HG02885 (cell line): Measurements from ENCODE around the gene IGFLR1.

Experiments
- ATAC-seq: cut with Tn5 transposase; IDR thresholded peaks from one replicate; pipeline ENCODE4 v1.9.1; 2021; ENCODE audit warnings: mild to moderate bottlenecking; ENCODE audit not compliant: unreplicated experiment, poor library complexity

IGFLR1 gene

DNA sequence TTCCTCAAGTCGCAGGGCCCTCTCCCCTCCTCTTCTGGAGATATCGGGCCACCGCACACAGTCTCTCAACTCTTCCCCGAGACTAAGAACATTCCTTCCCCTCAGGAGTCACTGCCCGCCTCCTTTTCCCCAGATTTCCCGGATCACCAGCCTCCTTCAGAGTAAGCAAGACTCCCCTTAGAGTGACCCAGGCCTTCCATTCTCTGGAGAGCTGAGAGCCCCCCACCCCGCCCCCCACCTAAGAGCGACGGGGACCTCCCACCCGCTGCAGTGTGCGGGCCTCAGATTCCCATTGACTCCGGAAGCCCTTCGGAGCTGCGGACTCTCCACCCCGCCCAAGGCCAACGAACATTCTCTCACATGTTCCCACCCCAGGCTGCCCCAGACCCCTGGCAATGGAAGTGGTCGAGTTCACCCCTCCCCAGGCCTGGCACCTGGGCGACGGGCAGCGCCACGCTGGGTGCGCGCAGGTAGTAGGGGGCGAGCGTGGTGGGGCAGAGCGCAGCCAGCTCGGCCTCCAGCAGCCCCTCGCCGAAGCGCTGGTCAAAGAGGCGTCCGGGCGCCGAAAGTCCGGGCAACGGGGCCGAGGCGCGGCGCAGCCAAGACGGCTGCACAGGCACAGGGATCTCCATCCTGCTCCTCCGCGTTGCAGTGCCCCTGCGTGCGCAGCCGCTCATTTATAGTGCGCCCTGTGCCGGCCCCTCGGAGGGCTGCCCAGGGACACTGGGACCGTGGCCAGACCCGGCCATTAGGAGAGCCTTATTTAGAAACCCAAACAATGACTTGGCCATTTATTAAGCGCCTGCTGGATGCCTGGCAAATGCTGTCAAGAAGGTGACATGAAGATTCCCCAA, 14.4 kb upstream of the IGFLR1 start, which contains the start of gene HSPB6:
Gene HSPB6 (minus strand): TSS at position 653 of the 854 bp plus-strand sequence. CDS start 21 bp downstream, at position 632.
- no peak for ATAC-seq

DNA sequence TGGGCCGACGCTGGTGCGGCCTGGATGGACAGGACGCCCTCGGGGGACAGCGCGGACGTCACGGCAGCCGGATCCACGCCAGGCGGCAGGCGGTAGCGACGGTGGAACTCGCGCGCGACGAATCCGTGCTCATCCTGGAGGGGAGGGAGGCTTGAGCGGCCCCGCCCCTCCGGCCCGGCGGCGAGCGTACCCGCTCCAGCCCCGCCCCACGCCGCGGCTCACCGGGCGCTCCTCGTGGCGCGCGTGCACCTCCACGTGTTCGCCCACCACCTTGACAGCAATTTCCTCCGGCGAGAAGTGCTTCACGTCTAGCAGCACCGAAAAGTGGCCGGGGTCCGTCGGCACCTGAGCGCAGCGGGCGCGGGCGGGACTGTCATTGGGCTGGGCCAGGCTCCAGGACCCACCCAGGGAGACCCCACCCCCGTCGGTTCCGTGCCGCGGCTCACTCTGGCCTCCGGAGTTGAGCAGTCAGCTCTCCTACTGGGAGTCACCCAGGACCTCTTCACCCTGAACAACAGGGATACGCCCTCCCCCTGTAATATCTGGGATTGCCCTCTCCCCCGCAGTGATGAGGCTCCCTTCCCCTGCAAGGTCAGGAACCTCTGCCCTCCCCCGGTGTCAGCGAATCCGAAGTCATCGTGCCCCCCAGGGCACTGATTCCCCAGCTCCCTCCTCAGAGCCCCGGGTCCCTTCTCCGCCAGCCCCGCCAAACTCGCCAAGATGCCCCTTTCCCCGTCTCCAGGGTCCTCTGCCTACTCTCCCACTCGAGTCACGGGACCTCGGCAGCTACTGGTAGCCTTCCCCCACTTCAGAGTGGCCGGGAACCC, 13.5 kb upstream of the IGFLR1 start:
- no peak for ATAC-seq

DNA sequence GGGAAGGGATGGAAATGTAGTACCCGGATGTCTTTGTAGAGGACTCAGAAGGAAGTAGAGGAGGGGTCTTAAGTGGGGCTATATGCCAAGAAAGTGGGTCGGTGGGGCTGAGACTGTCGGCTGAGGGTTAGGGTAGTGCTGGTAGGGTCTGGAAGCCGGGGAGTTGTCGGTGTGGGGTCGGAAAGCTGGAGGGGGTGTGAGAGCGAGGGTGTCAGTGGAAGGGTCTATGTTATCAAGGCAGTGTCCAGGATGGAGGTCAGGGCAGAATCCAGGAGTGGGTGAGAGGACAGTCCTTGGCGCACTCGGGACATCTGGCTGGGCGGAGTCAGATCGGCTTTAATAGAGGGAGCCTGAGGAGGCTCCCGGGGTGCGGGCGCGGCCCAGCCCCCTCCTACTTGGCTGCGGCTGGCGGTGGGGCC, 12.9 kb upstream of the IGFLR1 start:
- ATAC-seq, result no peak

DNA sequence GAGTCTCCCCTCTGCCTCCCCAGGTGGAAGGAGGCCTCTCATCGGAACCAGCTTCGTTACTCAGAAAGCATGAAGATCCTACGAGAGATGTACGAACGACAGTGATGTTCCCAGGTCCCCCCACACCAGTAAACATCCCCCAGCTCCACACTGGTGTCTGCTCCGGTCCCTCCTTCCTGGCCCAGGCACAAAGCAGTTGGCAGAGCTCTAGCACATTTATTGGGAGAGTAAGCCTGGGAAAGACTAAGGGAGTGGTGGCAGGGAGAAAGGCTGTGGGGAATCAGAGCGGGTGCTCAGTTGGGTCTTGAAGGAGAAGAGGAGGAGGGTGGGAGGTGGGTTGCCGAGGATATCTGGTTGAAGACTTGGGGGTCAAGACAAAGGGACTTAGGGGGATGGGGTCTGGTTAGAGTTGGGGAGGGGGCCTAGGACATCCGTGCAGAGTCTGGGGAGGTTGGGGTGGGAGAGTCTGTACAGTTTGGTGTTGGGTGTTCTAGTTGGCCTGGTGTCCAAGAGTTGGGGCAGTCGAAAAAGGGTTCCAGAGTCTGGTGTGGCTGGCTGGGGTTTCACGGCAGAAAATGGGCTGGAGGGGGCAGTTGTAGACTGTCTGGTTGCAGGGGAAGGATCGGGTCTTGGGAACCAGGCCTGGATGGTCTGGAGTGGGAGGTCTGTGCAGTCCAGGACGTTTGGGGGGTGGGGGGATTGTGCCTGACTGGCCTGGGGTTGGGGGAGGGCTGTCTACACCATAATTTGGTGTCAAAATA, 12.3 kb upstream of the IGFLR1 start:
- ATAC-seq, result no peak

DNA sequence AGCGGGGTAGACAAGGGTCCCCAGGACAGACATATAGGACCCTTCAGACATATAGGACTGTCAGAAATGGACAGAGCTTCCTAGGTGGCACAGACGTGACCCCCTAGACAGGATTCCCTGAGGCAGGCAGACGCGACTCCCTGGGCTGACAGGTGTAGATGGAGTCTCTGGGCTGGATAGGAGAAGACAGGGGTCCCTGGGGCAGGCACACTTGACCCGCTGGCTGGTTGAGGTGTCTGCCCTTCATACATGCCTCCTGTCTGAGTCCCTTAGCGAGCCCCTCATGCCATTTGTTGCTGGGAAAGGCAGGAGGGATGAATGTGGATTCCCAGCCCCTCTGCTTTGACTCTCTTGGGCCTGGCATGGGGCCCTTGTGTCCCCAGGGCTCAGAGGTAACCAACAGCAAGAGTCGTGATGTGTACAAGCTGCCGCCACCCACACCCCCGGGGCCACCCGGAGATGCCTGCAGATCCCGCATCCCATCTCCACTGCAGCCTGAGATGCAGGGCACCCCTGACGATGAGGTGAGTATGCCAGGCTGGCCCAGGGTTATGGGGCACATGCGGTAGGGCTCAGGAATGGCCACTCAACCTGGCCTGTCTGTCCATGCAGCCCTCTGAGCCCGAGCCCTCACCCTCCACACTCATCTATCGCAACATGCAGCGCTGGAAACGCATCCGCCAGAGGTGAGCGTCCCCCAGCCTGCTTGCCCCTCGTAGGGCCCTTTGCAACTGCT, 11.6 kb upstream of the IGFLR1 start:
- ATAC-seq, result no peak

DNA sequence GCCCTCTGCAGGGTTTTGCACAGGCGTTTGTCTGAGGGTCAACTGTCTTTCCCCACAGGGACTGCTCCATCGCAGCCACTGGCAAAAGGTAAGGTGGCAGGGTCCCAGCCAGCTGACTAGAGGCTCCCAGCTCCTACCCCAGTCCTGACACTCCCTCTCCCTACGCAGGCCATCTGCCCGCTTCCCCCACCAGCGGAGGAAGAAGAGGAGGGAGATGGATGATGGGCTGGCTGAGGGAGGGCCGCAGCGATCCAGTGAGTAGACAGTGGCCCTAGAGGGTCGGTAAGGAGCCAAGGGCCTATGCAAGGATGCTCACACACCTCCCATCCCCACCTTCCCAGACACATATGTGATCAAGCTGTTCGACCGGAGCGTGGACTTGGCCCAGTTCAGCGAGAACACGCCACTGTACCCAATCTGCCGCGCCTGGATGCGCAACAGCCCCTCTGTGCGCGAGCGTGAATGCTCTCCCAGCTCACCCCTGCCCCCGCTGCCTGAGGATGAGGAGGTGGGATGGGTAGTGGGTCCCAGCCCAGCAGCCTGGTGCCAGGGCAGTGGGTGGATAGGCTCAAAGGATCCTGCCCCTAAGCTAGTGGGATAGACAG, 10.6 kb upstream of the IGFLR1 start:
- no peak for ATAC-seq

DNA sequence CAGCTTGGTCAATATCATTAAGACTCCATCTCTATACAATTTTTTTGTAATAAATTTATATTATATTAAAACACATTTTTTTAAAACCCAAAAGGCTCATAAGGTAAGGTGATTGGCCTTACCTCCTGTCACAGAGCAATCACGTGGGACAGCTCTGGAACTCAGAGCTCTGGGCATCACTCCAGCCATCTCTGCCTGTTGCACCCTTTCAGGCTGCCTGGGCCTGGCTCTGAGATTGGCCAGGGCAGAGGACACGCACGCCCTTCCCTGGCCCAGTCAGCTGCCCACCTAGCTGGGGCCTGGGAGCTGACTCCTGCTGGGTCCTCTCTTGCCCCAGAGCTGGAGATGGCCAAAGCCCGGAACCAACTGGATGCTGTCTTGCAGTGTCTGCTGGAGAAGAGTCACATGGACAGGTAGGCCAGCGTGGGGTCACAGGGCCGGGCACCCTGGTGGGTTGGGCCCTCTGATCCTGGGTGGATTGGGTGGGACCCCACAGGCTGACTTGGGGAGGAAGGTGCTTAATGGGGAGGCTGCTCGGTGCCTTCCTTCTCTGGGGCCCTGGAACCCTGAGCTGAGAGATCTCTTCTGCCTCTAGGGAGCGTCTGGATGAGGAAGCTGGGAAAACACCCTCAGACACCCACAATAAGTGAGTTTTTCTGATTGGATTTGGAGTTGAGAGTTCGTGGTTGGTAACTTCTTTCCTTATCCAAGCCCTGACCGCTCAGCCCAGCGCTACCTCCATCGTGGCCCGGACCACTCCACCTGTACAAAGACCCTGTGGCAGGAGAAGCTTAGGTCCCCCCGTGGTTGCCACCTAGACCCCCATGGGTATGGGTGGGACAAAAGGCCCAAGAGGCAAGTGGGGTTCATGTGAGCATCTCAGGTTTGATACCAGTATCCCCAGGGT, 9.8 kb upstream of the IGFLR1 start:
- ATAC-seq, result no peak

DNA sequence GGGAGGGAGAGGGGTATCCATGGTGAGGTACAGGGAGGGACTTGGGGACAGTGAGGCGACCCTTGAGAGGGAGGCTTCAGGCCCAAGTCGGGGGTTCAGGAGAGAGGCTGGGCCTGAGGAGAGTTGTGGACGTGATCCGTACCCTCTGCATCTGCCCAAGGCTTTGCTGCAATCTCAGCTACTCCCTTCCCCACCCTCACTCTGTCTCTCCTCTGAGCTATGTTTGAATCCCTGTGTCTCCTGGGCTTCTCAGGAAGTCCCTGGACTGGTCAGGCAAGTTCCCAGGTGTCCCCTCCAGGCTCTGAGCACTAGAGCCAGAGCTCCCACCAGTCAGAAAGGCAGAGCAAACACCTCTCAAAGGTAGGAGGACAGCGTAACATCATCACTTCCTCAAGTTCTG, 7.9 kb upstream of the IGFLR1 start:
- no peak for ATAC-seq

DNA sequence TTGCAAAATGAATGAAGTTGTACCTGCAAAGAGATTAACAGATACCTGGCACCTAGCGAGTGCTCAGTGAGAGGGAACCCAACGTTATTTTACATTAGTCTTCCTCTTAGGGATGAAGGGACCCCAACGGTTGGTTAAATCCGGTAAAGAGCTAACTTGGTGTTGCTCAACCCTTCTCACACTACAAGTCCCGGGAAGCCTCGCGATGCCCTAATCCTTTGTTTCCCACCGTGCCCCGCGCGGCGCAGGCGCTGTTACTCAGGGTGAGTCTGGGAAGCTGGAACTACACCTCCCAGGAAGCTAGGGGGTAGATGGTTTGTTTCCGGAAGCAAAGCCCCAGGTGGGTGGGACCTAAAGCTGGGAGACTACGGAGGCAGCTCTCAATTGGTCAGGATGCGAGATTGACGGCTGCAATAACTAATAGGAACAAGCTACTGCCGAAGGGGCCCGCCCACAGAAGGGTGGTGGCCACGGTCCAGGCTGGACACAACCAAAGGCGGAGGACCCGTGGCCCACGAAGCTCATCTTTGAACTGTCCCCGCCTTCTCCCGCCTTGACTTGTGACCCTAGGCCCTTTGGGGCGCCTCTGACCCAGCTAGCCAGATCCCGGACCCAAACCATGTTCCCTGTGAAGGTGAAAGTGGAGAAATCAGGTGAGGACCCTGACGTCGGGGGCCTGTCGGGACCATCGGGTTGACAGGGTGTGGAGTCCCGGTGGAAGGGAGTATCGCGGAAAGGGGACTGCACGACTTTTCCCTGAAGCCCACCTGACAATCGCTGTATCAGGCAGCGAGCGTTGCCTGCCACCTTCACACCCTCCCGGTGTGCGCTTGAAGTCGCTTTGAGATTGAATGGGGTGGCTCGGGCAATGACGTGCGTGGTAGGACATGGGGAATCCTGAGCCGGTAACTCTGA, 6.1 kb upstream of the IGFLR1 start, which contains the start of gene LIN37:
Gene LIN37 (plus strand): TSS at position 471 of the 915 bp plus-strand sequence. CDS start 149 bp downstream, at position 620.
- peak; percentile 81 for ATAC-seq

DNA sequence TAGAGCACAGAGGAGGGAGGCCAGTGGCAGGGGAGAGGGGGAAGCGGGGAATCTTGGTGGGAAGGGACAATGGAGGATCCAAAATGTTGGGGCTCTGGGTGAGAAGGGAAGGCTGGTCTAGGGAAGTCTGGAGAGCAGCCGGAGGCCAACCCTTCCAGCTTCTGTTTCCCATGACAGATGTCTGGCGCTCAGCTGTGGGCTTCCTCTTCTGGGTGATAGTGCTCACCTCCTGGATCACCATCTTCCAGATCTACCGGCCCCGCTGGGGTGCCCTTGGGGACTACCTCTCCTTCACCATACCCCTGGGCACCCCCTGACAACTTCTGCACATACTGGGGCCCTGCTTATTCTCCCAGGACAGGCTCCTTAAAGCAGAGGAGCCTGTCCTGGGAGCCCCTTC, 4.3 kb upstream of the IGFLR1 start:
- no peak for ATAC-seq

DNA sequence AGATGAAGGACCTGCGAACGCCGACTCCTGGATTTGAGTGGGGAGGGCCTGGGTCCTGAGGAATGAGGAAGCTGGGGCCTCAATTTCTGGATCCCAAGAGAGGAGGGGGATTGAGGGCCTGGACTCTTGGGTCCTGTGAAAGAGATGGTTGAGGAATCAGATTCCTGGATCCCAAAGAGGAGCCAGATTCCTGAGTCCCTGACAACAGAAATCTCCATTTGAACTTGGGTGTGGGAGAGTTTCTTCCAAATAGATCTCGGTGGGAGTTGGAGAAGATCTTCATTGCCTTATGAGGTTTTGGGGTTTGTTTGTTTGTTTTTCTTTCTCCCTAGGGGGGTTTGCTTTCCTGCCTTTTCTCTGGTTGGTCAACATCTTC, 3.8 kb upstream of the IGFLR1 start:
- ATAC-seq, result no peak

DNA sequence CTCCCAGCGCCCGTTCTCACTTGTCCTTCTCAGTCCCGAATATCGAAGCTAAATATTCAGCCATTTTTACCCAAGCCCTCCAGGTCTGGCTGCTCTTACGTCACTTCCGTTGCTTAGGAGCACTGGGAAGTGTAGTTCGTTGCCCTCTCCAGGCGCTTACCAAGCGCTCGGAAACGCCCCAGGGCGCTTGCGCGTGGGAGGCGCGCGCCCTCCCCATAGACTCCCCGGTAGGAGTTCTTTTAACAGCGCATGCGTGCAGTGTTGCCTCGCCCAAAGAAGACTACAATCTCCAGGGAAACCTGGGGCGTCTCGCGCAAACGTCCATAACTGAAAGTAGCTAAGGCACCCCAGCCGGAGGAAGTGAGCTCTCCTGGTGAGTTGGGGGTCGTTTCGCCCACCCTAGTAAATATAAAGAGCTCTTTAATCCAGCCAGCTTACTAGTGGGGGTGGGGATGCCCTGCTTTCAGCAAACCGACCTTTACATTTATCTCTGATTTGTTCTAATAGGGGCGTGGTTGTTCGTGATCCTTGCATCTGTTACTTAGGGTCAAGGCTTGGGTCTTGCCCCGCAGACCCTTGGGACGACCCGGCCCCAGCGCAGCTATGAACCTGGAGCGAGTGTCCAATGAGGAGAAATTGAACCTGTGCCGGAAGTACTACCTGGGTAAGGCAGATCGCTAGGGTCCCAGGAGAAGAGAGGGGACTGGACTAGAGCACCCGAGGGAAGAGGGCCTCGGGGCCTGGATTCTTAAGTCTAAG, 3.3 kb upstream of the IGFLR1 start, which contains the start of the genes PSENEN and U2AF1L4:
Gene PSENEN (plus strand): TSS at position 324 of the 759 bp plus-strand sequence. CDS start 280 bp downstream, at position 604.
Gene U2AF1L4 (minus strand): TSS at position 91 of the 759 bp plus-strand sequence. CDS start 27 bp downstream, at position 64.
- ATAC-seq, result peak; percentile 50

DNA sequence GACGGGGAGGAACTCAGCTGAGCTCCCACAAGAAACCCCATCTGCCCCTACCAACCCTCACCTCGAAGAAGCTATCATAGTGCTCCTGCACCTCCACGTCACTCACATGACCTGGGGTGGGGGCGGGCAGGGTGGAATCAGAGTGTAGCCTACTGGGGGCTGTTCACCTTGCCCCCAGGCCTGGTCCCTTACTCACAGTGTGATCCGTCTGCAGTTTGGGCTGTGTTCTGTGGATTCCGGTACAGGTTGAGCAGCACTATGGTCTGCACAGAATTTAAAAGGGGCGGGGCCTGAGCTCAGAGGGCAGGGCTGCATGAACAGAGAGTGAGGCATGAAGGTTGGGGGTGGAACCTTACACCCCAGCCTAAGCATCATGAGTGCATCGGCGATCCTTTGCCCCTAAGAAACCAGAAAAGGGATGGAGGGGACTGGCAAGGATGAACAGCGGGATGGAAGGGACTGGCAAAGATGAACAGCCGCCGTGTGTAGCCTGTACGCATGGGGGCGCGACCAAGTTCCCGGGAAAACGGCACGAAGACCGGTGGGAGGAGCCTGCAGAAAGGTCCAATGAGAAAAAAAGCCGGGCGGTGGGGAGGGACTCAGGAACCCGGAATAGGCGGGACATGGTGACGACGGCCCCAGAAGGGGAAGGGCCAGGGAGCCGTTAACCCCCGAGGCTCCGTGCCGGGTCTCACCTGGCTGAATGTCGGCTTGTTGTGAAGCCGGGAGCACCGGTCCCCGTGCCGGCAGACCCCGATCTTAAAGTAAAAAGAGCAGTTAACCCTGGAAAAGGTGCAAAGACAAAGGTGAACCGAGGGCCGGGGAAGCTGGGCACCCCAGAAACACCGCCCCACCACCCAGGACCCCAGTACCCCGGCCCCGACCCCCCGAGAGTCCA, 2.4 kb upstream of the IGFLR1 start:
- ATAC-seq, result peak; percentile 40

DNA sequence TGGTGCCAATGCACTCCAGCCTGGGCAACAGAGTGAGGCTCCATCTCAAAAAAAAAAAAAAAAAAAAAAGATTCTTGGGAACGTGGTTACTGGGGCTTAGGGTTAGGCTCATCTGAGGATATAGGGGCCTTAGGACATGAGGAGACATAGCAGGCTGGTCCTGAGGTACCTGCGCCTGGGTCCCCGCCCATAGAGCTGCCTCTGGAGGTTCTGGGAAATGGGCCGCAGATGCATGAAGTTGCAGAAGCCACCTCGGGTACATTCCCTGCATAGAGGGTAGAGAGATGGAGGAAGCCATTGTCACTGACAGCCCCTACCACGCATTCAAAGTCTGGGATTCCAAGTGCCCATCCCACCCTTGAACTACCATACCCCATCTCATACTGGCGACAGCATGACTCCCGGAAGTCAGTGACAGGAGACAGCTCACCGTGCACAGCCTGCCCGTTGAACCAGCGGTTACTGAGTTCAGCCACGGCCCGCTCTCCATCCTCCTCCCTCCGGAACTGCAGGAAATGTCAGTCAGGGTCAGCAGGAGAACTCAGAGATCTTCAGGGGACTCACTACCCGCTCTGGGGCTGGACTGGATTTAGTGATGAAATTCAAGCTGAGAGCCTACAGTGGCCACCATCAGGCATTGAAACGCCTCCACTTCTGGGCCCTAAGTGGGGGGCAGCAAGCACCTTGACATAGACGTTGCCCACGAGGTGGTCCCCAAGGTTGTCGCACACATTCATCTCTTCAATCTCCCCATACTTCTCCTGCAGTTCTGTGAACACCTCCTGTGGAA, 1.6 kb upstream of the IGFLR1 start:
- no peak for ATAC-seq

DNA sequence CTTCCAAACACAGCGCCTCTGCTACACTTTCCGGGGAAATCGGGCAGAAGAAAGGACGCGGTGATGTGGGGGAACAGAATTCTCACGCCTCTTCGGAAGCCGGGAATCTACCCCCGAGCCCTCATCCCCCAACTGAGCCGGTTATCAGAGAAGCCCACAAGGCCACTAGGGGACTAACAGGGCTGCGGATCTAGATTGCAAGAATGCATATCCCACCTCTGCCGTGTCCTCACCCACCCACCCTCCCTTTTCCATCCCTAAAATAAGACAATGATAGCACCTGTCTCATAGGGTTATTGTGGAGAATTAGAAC, 1.1 kb downstream of the IGFLR1 start:
- no peak for ATAC-seq
